Activated naive CD4-positive, alpha-beta T cell treated with Interleukin-2 at 50 U/mL for 16 hours (primary cell): ENCODE data around the gene PPM1J.

Experiments used
- DNase-seq: peaks from one replicate; pipeline ENCODE4 v3.0.0-alpha.2; 2020

The PPM1J gene

GRCh38 chr1:112686835-112687234 lies 28.3 kb downstream of the PPM1J start:
- no peak for DNase-seq

- DNase-seq: no peak
Measured at GRCh38 chr1:112686417-112686816, 28.7 kb downstream of the PPM1J start.

- DNase-seq: no peak
Measured at GRCh38 chr1:112685913-112686312, 29.2 kb downstream of the PPM1J start.

- DNase-seq: no peak
Measured at GRCh38 chr1:112678605-112679004, 36.5 kb downstream of the PPM1J start.

- DNase-seq: no peak
Measured at GRCh38 chr1:112677501-112677900, 37.6 kb downstream of the PPM1J start.

- no peak for DNase-seq
Measured at GRCh38 chr1:112676543-112676942, 38.6 kb downstream of the PPM1J start.

- no peak for DNase-seq
Measured at GRCh38 chr1:112675728-112676381, 39.3 kb downstream of the PPM1J start.

GRCh38 chr1:112674986-112675727 lies 40.0 kb downstream of the PPM1J start:
- peak; percentile 43 for DNase-seq

- peak; percentile 56 for DNase-seq
Measured at GRCh38 chr1:112674440-112674985, 40.6 kb downstream of the PPM1J start, which contains the start of gene MOV10. MOV10 (plus strand) TSS chr1:112674659; CDS start chr1:112674913, 254 bp downstream.

GRCh38 chr1:112673592-112674439 lies 41.3 kb downstream of the PPM1J start:
- DNase-seq: no peak

- DNase-seq: no peak
Measured at GRCh38 chr1:112672842-112673241, 42.3 kb downstream of the PPM1J start.

- DNase-seq: no peak
Measured at GRCh38 chr1:112672009-112672408, 43.1 kb downstream of the PPM1J start.

GRCh38 chr1:112666946-112667345 lies 48.2 kb downstream of the PPM1J start:
- no peak for DNase-seq

GRCh38 chr1:112665857-112666256 lies 49.3 kb downstream of the PPM1J start:
- no peak for DNase-seq
